Middle frontal gyrus (tissue), 1 donor: ENCODE data around the gene TOB2.

Experiments used
- DNase-seq: peaks from one replicate; pipeline ENCODE4 v3.0.0-alpha.2; 2015; ENCODE audit warnings: low spot score; ENCODE audit errors: extremely low spot score

Gene TOB2

DNA sequence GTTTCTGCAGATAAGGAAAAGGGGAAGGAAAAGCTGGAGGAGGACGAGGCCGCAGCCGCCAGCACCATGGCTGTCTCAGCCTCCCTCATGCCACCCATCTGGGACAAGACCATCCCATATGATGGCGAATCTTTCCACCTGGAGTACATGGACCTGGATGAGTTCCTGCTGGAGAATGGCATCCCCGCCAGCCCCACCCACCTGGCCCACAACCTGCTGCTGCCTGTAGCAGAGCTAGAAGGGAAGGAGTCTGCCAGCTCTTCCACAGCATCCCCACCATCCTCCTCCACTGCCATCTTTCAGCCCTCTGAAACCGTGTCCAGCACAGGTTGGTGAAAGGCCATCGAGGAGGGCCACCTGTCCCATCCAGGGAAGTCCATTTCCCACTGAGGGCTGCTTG, 59.3 kb downstream of the TOB2 start:
- no peak for DNase-seq

DNA sequence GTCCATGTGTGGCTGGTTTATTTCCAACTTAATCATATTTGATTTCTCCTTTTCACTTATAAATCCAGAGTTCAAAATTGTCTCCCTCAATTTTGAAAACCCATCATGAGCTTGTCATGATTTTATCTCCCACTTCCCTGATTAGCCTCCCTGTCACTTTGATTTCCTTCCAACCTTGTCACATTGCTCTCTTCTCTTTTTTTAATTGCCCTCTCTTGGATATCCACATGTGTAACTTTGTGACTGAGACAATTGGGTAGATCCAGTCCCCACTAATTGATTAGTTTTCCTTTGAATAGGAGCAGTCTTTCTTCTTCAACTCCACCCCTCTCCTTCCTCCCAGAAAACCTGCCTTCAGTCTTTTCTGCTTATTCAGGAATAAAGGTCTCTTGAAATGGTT, 62.5 kb downstream of the TOB2 start:
- DNase-seq: no peak
